Loucy (cell line): ENCODE results near the gene ANKRD13B.

Experiments
- H2AFZ ChIP-seq: fragments of 200-600 bp; sonication (generic); 2 replicates; pipeline ENCODE4 v1.6.0; 2016; ENCODE audit warnings: antibody characterized with exemption, mild to moderate bottlenecking, low read length, moderate library complexity
- H3F3A ChIP-seq: fragments of 200-600 bp; 2 replicates; pipeline ENCODE4 v1.6.0; 2016; ENCODE audit warnings: antibody characterized with exemption, low read depth, mild to moderate bottlenecking
- H3K27me3 ChIP-seq: fragments of 200-600 bp; sonication (generic); 2 replicates; pipeline ENCODE4 v1.6.1; 2014; ENCODE audit warnings: low read length, mild to moderate bottlenecking; ENCODE audit not compliant: insufficient read depth, poor library complexity, severe bottlenecking
- H3K36me3 ChIP-seq: fragments of 200-600 bp; sonication (generic); 2 replicates; pipeline ENCODE4 v1.6.1; 2016; ENCODE audit warnings: low read length; ENCODE audit not compliant: insufficient read depth
- H3K4me1 ChIP-seq: fragments of 200-600 bp; sonication (generic); 2 replicates; pipeline ENCODE4 v1.5.1; 2014; ENCODE audit warnings: low read length, mild to moderate bottlenecking; ENCODE audit not compliant: insufficient read depth, poor library complexity, severe bottlenecking
- H3K4me2 ChIP-seq: fragments of 200-600 bp; sonication (generic); 2 replicates; pipeline ENCODE4 v1.6.0; 2014; ENCODE audit warnings: antibody characterized with exemption, low read length, low read depth, mild to moderate bottlenecking; ENCODE audit not compliant: poor library complexity, severe bottlenecking
- H3K4me3 ChIP-seq: fragments of 200-600 bp; sonication (generic); 2 replicates; pipeline ENCODE4 v1.5.1; 2014; ENCODE audit warnings: low read length, mild to moderate bottlenecking, mixed read lengths; ENCODE audit not compliant: poor library complexity, severe bottlenecking
- H3K79me2 ChIP-seq: fragments of 200-600 bp; sonication (generic); 2 replicates; pipeline ENCODE4 v1.6.1; 2014; ENCODE audit warnings: low read length; ENCODE audit not compliant: insufficient read depth
- H3K9ac ChIP-seq: fragments of 200-600 bp; sonication (generic); 2 replicates; pipeline ENCODE4 v1.6.0; 2014; ENCODE audit warnings: mild to moderate bottlenecking, low read depth, low read length, moderate library complexity; ENCODE audit not compliant: poor library complexity, severe bottlenecking
- H3K9me2 ChIP-seq: fragments of 200-600 bp; sonication (generic); replicated peaks from 2 replicates; pipeline ENCODE4 v1.6.1; 2016; ENCODE audit warnings: low read depth, low read length, mixed read lengths
- H3K9me3 ChIP-seq: fragments of 200-600 bp; sonication (generic); 2 replicates; pipeline ENCODE4 v1.6.1; 2014; ENCODE audit warnings: mild to moderate bottlenecking, antibody characterized with exemption, low read length, low read depth; ENCODE audit not compliant: insufficient read depth
- H4K20me1 ChIP-seq: fragments of 200-600 bp; sonication (generic); 2 replicates; pipeline ENCODE4 v1.6.0; 2014; ENCODE audit warnings: antibody characterized with exemption, low read length, mild to moderate bottlenecking; ENCODE audit not compliant: insufficient read depth, poor library complexity, severe bottlenecking
- CTCF ChIP-seq: fragments of 200-600 bp; sonication (generic); conservative IDR thresholded peaks from 2 replicates; pipeline ENCODE4 v1.5.1; 2014; ENCODE audit warnings: mild to moderate bottlenecking, antibody characterized with exemption, low read length
- EZH2phosphoT487 ChIP-seq: fragments of 200-600 bp; IDR thresholded peaks from 2 replicates; pipeline ENCODE4 v1.6.1; 2018; ENCODE audit warnings: antibody characterized with exemption, mild to moderate bottlenecking, moderate library complexity, borderline replicate concordance

ANKRD13B gene

GRCh38 chr17:29613856-29614255 lies 20.9 kb downstream of the ANKRD13B start:
- H3K9ac ChIP-seq = no peak overlapping the region
- no peak overlapping the region for H2AFZ ChIP-seq
- H3K36me3 ChIP-seq = no peaks in the 10 kb centered on the region
- no peak overlapping the region for H3K4me2 ChIP-seq
- no peaks in the 10 kb centered on the region for H3F3A ChIP-seq
- H3K9me2 ChIP-seq = no peaks in the 10 kb centered on the region
- no peaks in the 10 kb centered on the region for H3K9me3 ChIP-seq
- H3K79me2 ChIP-seq = no peaks in the 10 kb centered on the region
- H3K4me1 ChIP-seq = peaks cover 7% of the 10 kb centered on the region
- H3K27me3 ChIP-seq = no peaks in the 10 kb centered on the region
- no peak overlapping the region for H3K4me3 ChIP-seq
- no peaks in the 10 kb centered on the region for H4K20me1 ChIP-seq
- no peak for TF ChIP-seq EZH2phosphoT487
- no peak for TF ChIP-seq CTCF

- Histone ChIP-seq H3K36me3 (no peaks in the 10 kb centered on the region), H3K4me1 (peaks cover 7% of the 10 kb centered on the region), H3K4me2 (no peak overlapping the region), H3K9me2 (no peaks in the 10 kb centered on the region), H3K9me3 (no peaks in the 10 kb centered on the region), H3K4me3 (no peak overlapping the region), H3K79me2 (no peaks in the 10 kb centered on the region), H4K20me1 (no peaks in the 10 kb centered on the region), H3K9ac (no peak overlapping the region), H2AFZ (no peak overlapping the region), H3K27me3 (no peaks in the 10 kb centered on the region), H3F3A (no peaks in the 10 kb centered on the region)
- no peak for TF ChIP-seq CTCF
- TF ChIP-seq EZH2phosphoT487 = no peak
Observed at GRCh38 chr17:29614349-29615047, 21.6 kb downstream of the ANKRD13B start.

GRCh38 chr17:29615048-29615385 lies 22.1 kb downstream of the ANKRD13B start:
- Histone ChIP-seq H3K27me3 (no peaks in the 10 kb centered on the region), H2AFZ (no peak overlapping the region), H3K4me1 (peaks cover 7% of the 10 kb centered on the region), H3F3A (no peaks in the 10 kb centered on the region), H3K79me2 (no peaks in the 10 kb centered on the region), H3K4me2 (no peak overlapping the region), H3K9me3 (no peaks in the 10 kb centered on the region), H3K9me2 (no peaks in the 10 kb centered on the region), H3K36me3 (no peaks in the 10 kb centered on the region), H3K4me3 (no peak overlapping the region), H3K9ac (no peak overlapping the region), H4K20me1 (no peaks in the 10 kb centered on the region)
- no peak for TF ChIP-seq EZH2phosphoT487
- no peak for TF ChIP-seq CTCF
